K562 (cell line): ENCODE results near the gene MRNIP. TPM values are rescaled to one million over a fixed set of nuclear protein-coding genes. Genes with fewer than 3 reads are reported as not detected.
A peak's percentile ranks its signal among the peaks of the same experiment; 100 is the strongest.

ENCODE experiments used
- ARID1B ChIP-seq: fragments of 450-650 bp; IDR thresholded peaks from 2 replicates; pipeline ENCODE4 v1.6.1; 2016; ENCODE audit warnings: antibody characterized with exemption, mild to moderate bottlenecking, inconsistent platforms
- ARID4B ChIP-seq: sonication (generic); formaldehyde crosslinking; IDR thresholded peaks from 2 replicates; pipeline ENCODE4 v1.8.0; 2022; ENCODE audit warnings: mild to moderate bottlenecking, missing genetic modification reagents
- CBX8 ChIP-seq: fragments of 200-600 bp; sonication (generic); IDR thresholded peaks from 2 replicates; pipeline ENCODE4 v1.6.1; 2012; ENCODE audit warnings: borderline replicate concordance, mixed run types, low read depth, mild to moderate bottlenecking, moderate library complexity, mixed read lengths, low read length, control low read depth, inconsistent platforms; ENCODE audit not compliant: poor library complexity, severe bottlenecking; ENCODE audit errors: extremely low read depth
- FOXP1 ChIP-seq: sonication (generic); formaldehyde crosslinking; IDR thresholded peaks from 2 replicates; pipeline ENCODE4 v1.8.0; 2022; ENCODE audit warnings: mild to moderate bottlenecking, missing genetic modification reagents
- GATAD2B ChIP-seq: fragments of 450-650 bp; IDR thresholded peaks from 2 replicates; pipeline ENCODE4 v1.6.1; 2017; ENCODE audit warnings: mild to moderate bottlenecking, borderline replicate concordance
- HCFC1 ChIP-seq: IDR thresholded peaks from 2 replicates; pipeline ENCODE4 v1.6.1; 2012; ENCODE audit warnings: low read depth, low read length, improper control_type of control experiment
- HMGN3 ChIP-seq: IDR thresholded peaks from 2 replicates; pipeline ENCODE4 v1.6.1; 2011; ENCODE audit warnings: borderline replicate concordance, low read depth, mild to moderate bottlenecking, mixed read lengths, low read length; ENCODE audit not compliant: insufficient read length; ENCODE audit errors: extremely low read depth
- KLF13 ChIP-seq: fragments of 450-650 bp; IDR thresholded peaks from 2 replicates; pipeline ENCODE4 v1.6.1; 2016; ENCODE audit warnings: missing genetic modification characterization, low read depth, mild to moderate bottlenecking, missing compliant biosample characterization, moderate library complexity, borderline replicate concordance
- NFE2L1 ChIP-seq: fragments of 450-650 bp; IDR thresholded peaks from 2 replicates; pipeline ENCODE4 v1.6.1; 2016; ENCODE audit warnings: missing genetic modification characterization, low read depth, mild to moderate bottlenecking, missing compliant biosample characterization, moderate library complexity, borderline replicate concordance
- NR3C1 ChIP-seq: sonication (generic); formaldehyde crosslinking; IDR thresholded peaks from 2 replicates; pipeline ENCODE4 v1.8.1; 2022; ENCODE audit warnings: missing genetic modification reagents
- PHTF2 ChIP-seq: fragments of 250-450 bp; sonication (Bioruptor Pico); IDR thresholded peaks from 2 replicates; pipeline ENCODE4 v1.5.0; 2021; ENCODE audit warnings: mild to moderate bottlenecking
- PTBP1 ChIP-seq: fragments of 200-400 bp; formaldehyde crosslinking; IDR thresholded peaks from 2 replicates; pipeline ENCODE4 v1.6.1; 2017; ENCODE audit warnings: low read depth, low read length
- SIX5 ChIP-seq, 2 experiments: IDR thresholded peaks; 2 replicates each; pipeline ENCODE4 v1.6.1; 2011; ENCODE audit warnings: low read length in 2 of 2, borderline replicate concordance in 1 of 2, low read depth in 1 of 2, mild to moderate bottlenecking in 1 of 2, moderate library complexity in 1 of 2; ENCODE audit not compliant: insufficient read depth in 1 of 2
- THRA ChIP-seq: fragments of 450-650 bp; IDR thresholded peaks from 2 replicates; pipeline ENCODE4 v1.6.1; 2017; ENCODE audit warnings: mild to moderate bottlenecking, moderate library complexity
- TRIM25 ChIP-seq: fragments of 450-650 bp; IDR thresholded peaks from 2 replicates; pipeline ENCODE4 v1.7.0; 2016; ENCODE audit warnings: borderline replicate concordance
- polyA plus RNA-seq, 8 experiments: library from polyadenylated mRNA; depleted of rRNA in 4 of 8; stranded (reverse) in 5 of 8; unstranded in 3 of 8; fragments of >200 nt; fragmentation: Nextera tagmentation in 2 of 8; fragmentation: Illumina TruSeq in 1 of 8; extraction: Ambion mirVana in 2 of 8; extraction: Trizol in 1 of 8; gene quantifications; 2 replicates each; pipeline versions ENCODE4 v1.2.1 to v1.2.3, GENCODE V29; 2011 to 2014; ENCODE audit warnings: inconsistent platforms in 1 of 8, missing spikeins in 1 of 8
- total RNA-seq, 7 experiments: library from RNA; depleted of rRNA in 6 of 7; stranded (reverse); fragments of >200 nt in 6 of 7; fragmentation: Illumina TruSeq in 2 of 7; extraction: Trizol in 2 of 7; gene quantifications; 2 replicates each; pipeline versions ENCODE4 v1.2.1 to v1.2.3, GENCODE V29; 2011 to 2021; ENCODE audit warnings: low replicate concordance in 1 of 7

Gene MRNIP
- total and polyA plus RNA-seq, 9 of the 15 experiments (the other 6 are each of a cell fraction or from before 2014, with no cell fraction given): 3.6 to 39.0 (median 16.8) TPM

GRCh38 chr5:179806250-179807048, 52.2 kb downstream of the MRNIP start, which contains the start of gene MGAT4B (continued):
- peak; percentile 45; the same call in 1 of the 2 replicates for TF ChIP-seq ARID4B (CRISPR knock-in tag)
- no peak for TF ChIP-seq PTBP1
- peak; percentile 88; the same call in 1 of the 2 replicates for TF ChIP-seq GATAD2B
- no peak for TF ChIP-seq ARID1B
- TF ChIP-seq PHTF2 (CRISPR knock-in tag): no peak
- no peak for TF ChIP-seq NR3C1 (CRISPR knock-in tag)
- TF ChIP-seq THRA: no peak
- TF ChIP-seq SIX5 (IDR thresholded peaks at IDR 0.05; ENCODE audit: borderline replicate concordance in 1 of 2, insufficient read depth in 1 of 2, low read depth in 1 of 2, low read length in 2 of 2): no peak
- no peak for TF ChIP-seq KLF13 (tag)
- peak; percentile 88 for TF ChIP-seq HMGN3
- peak; percentile 48 for TF ChIP-seq HCFC1
- 0 out of 2 replicates have a peak, but pooled peaks have one; percentile 51 for TF ChIP-seq FOXP1 (CRISPR knock-in tag)
- no peak for TF ChIP-seq TRIM25
- TF ChIP-seq CBX8: no peak
- TF ChIP-seq NFE2L1 (tag): no peak
